ENCODE data around the gene XCR1. TPM values are rescaled to one million over a fixed set of nuclear protein-coding genes. Genes with fewer than 3 reads are reported as not detected.

XCR1 gene
- total and polyA plus RNA-seq, 9 of the 15 experiments (the other 6 are each of a cell fraction or from before 2014, with no cell fraction given) = not detected

GRCh38 chr3:45969116-45969515 is 58.2 kb downstream of the XCR1 start:
- Histone ChIP-seq H3K9me3 (replicated peaks; ENCODE audit: control insufficient read depth, insufficient read depth, low read depth, low read length) (no peaks in the 10 kb centered on the region), H3K4me2 (ENCODE audit: insufficient read depth, low read length) (no peak overlapping the region), H3K36me3 (ENCODE audit: control insufficient read depth, insufficient read depth, low read length) (peaks cover 96% of the 10 kb centered on the region), H3K79me2 (ENCODE audit: control insufficient read depth, insufficient read depth, low read length) (no peaks in the 10 kb centered on the region), H3K4me3 (no peak overlapping the region), H3K27ac (ENCODE audit: extremely low read depth, low read depth, low read length) (no peak overlapping the region), H3K4me1 (replicated peaks in 1 of 2; ENCODE audit: control insufficient read depth in 2 of 2, insufficient read depth in 2 of 2, low read length in 2 of 2) (no peaks in the 10 kb centered on the region; a peak in 1 of 5 replicates), H2AFZ (ENCODE audit: low read depth, low read length) (no peak overlapping the region), H3K27me3 (ENCODE audit: control insufficient read depth in 2 of 2, insufficient read depth in 2 of 2, low read length in 2 of 2) (no peaks in the 10 kb centered on the region), H3K9ac (ENCODE audit: insufficient read depth in 1 of 2, low read depth in 2 of 2, low read length in 2 of 2) (no peak overlapping the region), H4K20me1 (replicated peaks; ENCODE audit: control insufficient read depth, insufficient read depth, low read length) (no peaks in the 10 kb centered on the region), H3K9me1 (ENCODE audit: control insufficient read depth, insufficient read depth, low read length) (no peaks in the 10 kb centered on the region)
- WGBS (ENCODE audit: insufficient coverage, low coverage, missing lambda C conversion rate) = 95% methylated on average over 3 of the region's 3 CpGs
- intact Hi-C loops (cut with micrococcal nuclease) (no loop called here), in situ Hi-C loops (cut with MboI) (no loop called here)
- ATAC-seq = no peak
- peak; percentile 26 for FAIRE-seq
- ChIA-PET POLR2A (interaction anchor here (0.6 to 2.1 kb wide), 4 partner anchors 9 to 256 kb away, joined by 3 to 6 read pairs (median 4); no protein-coding TSS in a partner anchor), CTCF (ENCODE audit: low intra/inter-chr PET ratio) (no interaction called here)
- BruUV-seq (replicated peaks) = no TSS peak
- DNase-seq (ENCODE audit: extremely low read depth in 1 of 4, low spot score in 3 of 4) = no peak
- TF ChIP-seq EWSR1 (IDR thresholded peaks at IDR 0.05; ENCODE audit: borderline replicate concordance, low read depth, partially characterized antibody) (no peak), HSF4 (CRISPR knock-in tag; IDR thresholded peaks at IDR 0.05; ENCODE audit: borderline replicate concordance) (no peak), VEZF1 (CRISPR knock-in tag; IDR thresholded peaks at IDR 0.05) (no peak), KDM1A (IDR thresholded peaks at IDR 0.05) (no peak), NFATC3 (IDR thresholded peaks at IDR 0.05) (no peak), CTCFL (IDR thresholded peaks at IDR 0.05; ENCODE audit: borderline replicate concordance, insufficient read depth, low read depth, low read length, poor library complexity, severe bottlenecking) (no peak), SPI1 (IDR thresholded peaks at IDR 0.05; ENCODE audit: borderline replicate concordance, low read depth, low read length) (no peak)

All from K562 (cell line).